IPS DF 6.9 (cell line): ENCODE data around the gene KRTAP5-5.
"Not testable (repeated sequence)": the region's sequence is repeated elsewhere in the genome, so short reads cannot be mapped to it uniquely, and the experiment has no call there.

Experiments used
- DNase-seq: peaks from one replicate; pipeline ENCODE4 v3.0.0-alpha.2; 2013; ENCODE audit warnings: low read depth, low spot score
- H3K27ac ChIP-seq: one replicate; pipeline ENCODE4 v1.5.1; 2013; ENCODE audit warnings: low read length, control low read depth
- H3K27me3 ChIP-seq: 2 replicates; pipeline ENCODE4 v1.6.1; 2013; ENCODE audit warnings: mild to moderate bottlenecking, low read length; ENCODE audit not compliant: control insufficient read depth, insufficient read depth
- H3K36me3 ChIP-seq: 2 replicates; pipeline ENCODE4 v1.6.1; 2013; ENCODE audit warnings: low read length; ENCODE audit not compliant: control insufficient read depth, insufficient read depth
- H3K4me1 ChIP-seq: 2 replicates; pipeline ENCODE4 v1.6.1; 2013; ENCODE audit warnings: low read length; ENCODE audit not compliant: control insufficient read depth, insufficient read depth
- H3K4me3 ChIP-seq: 2 replicates; pipeline ENCODE4 v1.5.1; 2013; ENCODE audit warnings: mild to moderate bottlenecking, low read length
- H3K9me3 ChIP-seq: 2 replicates; pipeline ENCODE4 v1.6.1; 2013; ENCODE audit warnings: low read length, inconsistent platforms; ENCODE audit not compliant: control insufficient read depth, insufficient read depth
- WGBS: extraction: QIAGEN DNeasy Blood & Tissue Kit; methylation state at CpG from one replicate; pipeline ENCODE4 v1.1.7; 2013; ENCODE audit warnings: mixed read lengths, missing lambda C conversion rate; ENCODE audit not compliant: insufficient read length, insufficient coverage; 5-methylcytosine and 5-hydroxymethylcytosine counted together

Gene KRTAP5-5

DNA sequence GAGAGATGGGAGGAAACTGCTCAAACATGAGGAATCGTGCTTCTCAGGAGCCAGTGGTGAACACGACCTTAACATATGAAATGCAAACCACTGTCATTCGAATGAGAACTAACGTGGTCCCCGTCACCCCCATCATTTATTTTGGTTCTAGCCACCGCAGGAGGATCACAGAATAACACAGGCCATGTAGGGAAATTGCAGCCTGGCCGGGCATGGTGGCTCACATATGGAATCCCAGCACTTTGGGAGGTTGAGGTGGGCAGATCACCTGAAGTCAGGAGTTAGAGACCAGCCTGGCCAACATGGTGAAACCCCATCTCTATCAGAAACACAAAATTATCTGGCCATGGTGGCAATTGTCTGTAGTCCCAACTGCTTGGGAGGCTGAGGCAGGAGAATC is 27.1 kb downstream of the KRTAP5-5 start:
- no peak overlapping the region for H3K27ac ChIP-seq
- H3K36me3 ChIP-seq = no peaks in the 10 kb centered on the region
- H3K4me3 ChIP-seq = no peak overlapping the region
- no peaks in the 10 kb centered on the region; the same call in 1 of the 2 replicates for H3K4me1 ChIP-seq
- H3K27me3 ChIP-seq = no peaks in the 10 kb centered on the region
- no peak for DNase-seq
- H3K9me3 ChIP-seq = no peaks in the 10 kb centered on the region
- no CpG with 5 or more reads among the region's 7 CpGs for WGBS

DNA sequence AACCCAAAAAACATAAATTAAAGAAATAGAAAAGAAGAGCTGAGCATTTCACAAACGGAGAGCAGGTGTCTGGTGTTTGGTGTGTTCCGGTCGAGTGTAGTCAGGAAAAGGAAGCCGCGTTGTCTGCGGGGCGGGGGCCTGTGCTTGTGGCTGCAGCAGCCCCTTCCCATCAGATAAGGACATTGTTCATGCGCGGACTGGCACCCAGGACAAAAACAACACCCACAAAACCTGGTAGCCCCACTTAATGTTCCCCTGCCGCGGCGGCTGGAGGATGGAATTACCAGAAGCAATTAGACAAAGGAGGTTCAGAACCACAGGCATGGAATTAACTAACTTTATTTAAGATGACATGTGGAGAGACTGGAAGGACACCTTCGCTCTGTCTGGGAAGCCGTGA is 29.9 kb downstream of the KRTAP5-5 start:
- Histone ChIP-seq H3K4me1 (no peaks in the 10 kb centered on the region; the same call in 1 of the 2 replicates), H3K27me3 (no peaks in the 10 kb centered on the region), H3K36me3 (no peaks in the 10 kb centered on the region), H3K4me3 (no peak overlapping the region), H3K27ac (no peak overlapping the region), H3K9me3 (no peaks in the 10 kb centered on the region)
- DNase-seq = no peak
- WGBS = no CpG with 5 or more reads among the region's 14 CpGs

DNA sequence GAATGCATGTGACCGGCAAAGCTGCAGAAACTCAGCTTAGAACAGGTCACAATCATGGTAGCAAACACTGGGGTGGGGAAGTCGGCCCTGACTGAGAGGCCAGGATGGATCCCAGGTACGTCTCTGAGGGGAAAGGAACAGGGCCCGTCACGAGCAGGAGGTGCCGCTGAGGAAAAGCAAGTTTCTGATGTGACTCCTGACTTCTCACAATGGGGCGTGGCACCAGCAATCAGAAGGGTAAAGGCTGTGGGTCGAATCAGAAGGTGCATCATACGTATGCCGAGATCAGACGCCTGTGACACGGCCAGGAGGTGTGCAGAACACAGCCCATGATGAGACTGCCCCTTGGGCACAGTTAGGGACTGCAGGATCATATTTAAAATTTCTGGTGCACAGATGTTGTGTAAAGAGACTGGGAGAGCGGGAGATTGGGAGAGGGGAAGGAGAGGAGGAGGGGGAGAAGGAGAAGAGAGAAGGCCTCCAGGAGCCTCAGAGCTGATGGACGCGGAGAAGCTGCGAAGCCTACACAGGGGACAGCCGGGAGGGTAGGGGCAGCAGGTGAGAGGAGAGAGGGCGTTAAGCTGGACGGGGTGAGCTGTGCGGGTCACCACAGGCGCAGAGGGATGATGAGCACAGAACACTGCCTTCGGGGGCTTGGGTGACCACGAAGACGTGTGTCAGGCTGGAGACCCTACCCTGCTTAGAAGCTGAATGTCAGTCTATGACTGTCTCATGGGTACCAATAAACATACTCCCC is 30.7 kb downstream of the KRTAP5-5 start:
- H3K27me3 ChIP-seq = no peaks in the 10 kb centered on the region
- H3K4me1 ChIP-seq = no peaks in the 10 kb centered on the region; the same call in 1 of the 2 replicates
- WGBS = no CpG with 5 or more reads among the region's 24 CpGs
- no peaks in the 10 kb centered on the region for H3K36me3 ChIP-seq
- DNase-seq = no peak
- no peak overlapping the region for H3K4me3 ChIP-seq
- H3K27ac ChIP-seq = no peak overlapping the region
- no peaks in the 10 kb centered on the region for H3K9me3 ChIP-seq

DNA sequence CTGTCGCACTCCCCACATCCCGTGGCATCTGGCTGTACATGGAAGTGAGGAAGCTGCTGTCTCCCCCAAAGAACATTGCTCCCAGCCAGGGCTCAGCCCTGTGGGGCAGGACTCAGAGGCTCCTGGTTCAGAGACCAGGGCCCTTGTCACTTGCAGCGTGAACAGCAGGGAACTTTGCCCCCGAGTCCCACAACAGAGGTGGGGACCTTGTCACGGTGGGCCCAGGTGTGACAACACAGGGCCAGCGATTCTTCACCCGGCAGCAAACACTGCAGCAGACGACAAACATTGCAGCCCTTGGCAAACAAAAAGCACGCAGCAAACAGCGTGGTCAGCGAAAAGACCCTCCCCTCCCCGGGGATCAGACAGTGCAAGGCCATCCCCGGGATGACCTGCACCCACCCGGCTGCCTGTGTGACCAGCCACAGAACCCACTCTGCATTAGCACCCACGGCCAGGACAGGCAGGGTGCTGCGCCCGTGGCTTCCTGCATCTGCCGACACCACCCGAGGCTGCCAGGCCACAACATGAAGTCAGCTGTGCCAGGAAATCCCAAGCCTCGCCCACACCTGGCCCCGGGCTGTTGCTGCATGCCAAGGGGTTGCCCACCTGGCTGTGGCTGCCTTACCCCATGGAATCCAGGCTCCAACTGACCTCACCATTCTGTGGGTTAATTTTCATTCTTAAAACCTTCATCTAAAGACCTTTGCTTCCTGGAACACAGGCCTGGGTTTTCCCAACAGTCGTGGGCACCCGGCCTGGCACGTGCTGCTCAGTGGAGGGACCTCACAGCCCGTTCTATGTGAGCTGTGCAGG is 32.1 kb downstream of the KRTAP5-5 start:
- DNase-seq, H3K4me1 ChIP-seq, H3K27me3 ChIP-seq, H3K36me3 ChIP-seq, H3K9me3 ChIP-seq, H3K27ac ChIP-seq, H3K4me3 ChIP-seq: not testable (repeated sequence)
- no CpG with 5 or more reads among the region's 25 CpGs for WGBS

DNA sequence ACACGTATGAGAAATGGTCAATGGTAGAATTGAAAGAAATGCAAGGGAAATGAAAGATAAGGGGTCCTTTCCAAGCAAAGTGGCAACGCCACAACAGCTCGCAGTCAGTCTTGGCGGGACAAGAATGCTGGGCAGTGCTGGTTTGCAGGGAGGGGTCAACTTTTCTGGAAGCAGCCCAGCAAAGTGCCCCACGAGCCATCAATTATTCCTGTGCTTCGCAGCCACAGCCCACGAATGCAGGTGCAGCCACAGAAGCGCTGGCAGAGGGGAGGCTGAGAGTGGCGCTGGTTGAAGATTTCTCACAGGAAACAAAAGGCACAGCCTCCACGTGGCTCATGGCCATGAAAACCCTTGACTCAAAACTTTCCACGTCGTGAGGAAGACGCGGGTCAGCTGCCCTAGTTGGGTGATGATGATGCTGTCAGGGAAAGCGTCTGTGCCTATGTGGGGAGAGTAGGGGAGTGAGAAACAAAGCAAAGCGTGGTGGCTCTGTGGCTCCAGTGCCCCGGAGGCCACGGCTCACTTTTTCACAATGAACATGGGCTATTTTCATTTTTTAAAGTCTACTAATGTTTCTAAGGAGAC is 33.2 kb downstream of the KRTAP5-5 start:
- H3K9me3 ChIP-seq, H3K4me1 ChIP-seq, H3K27me3 ChIP-seq, H3K4me3 ChIP-seq, DNase-seq, H3K27ac ChIP-seq, H3K36me3 ChIP-seq: not testable (repeated sequence)
- WGBS = no CpG with 5 or more reads among the region's 18 CpGs

DNA sequence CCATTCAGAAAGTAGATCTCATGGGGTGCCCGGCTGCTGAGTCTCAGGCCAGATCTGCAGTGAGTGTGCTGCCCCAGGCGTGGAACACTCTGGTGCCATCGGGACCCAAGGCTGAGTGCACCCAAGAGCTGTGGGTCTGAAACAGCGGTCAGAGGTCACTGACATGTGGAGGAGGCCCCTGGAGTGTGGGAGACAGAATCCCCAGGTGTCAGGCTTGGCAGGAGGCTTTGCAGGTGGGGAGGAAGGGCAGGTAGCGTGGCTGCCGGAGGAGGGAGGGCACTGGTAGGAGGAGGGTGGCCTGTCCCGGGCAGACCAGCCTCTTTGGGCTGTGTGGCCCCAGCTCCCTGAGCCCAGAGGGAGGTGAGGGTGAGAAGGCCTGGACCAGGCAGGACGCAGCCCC is 35.7 kb downstream of the KRTAP5-5 start:
- WGBS = no CpG with 5 or more reads among the region's 8 CpGs

DNA sequence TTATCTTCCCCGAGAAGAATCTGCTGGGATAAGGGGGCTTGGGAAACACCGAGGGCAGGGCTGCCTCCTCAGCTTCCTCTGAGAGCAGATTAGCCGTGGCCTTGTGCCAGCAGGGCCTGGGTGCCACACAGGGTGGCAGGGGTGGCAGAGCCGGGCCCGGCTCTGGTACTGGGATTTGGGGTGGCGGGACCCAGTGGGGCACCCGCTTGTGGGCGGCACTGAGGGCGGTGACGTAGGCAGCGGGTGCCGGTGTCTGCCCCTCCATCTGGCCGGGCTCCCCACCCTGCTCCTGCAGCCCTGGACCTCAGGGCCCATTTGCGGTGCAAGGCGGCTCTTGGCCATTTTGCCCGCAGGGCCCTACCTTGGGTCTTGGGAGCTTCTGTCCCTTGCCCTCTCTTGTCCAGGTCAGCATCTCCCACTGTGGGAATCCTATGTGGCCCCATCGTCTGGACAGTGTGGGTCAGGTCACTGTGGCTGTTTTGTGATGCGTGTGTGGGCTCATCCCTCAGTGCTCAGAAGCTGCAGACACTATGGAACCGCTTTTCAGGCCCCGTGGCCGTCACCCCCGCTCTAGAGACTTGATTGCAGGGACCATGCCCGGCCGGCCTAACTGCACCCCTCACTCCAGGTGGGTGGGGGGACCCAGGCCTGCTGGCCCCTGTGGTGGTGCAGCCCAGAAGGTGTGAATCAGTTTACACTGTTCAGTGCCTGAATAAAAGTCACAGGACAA is 37.7 kb downstream of the KRTAP5-5 start:
- Histone ChIP-seq H3K9me3 (no peaks in the 10 kb centered on the region), H3K27me3 (no peaks in the 10 kb centered on the region), H3K4me3 (no peak overlapping the region), H3K4me1 (no peaks in the 10 kb centered on the region), H3K36me3 (no peaks in the 10 kb centered on the region), H3K27ac (no peak overlapping the region)
- DNase-seq = no peak
- WGBS = no CpG with 5 or more reads among the region's 24 CpGs

More for the DNA sequence above, 35.7 kb downstream of the KRTAP5-5 start:
- Histone ChIP-seq H3K9me3 (no peaks in the 10 kb centered on the region), H3K4me1 (no peaks in the 10 kb centered on the region), H3K36me3 (no peaks in the 10 kb centered on the region), H3K27me3 (no peaks in the 10 kb centered on the region), H3K4me3 (no peak overlapping the region), H3K27ac (no peak overlapping the region)
- no peak for DNase-seq

DNA sequence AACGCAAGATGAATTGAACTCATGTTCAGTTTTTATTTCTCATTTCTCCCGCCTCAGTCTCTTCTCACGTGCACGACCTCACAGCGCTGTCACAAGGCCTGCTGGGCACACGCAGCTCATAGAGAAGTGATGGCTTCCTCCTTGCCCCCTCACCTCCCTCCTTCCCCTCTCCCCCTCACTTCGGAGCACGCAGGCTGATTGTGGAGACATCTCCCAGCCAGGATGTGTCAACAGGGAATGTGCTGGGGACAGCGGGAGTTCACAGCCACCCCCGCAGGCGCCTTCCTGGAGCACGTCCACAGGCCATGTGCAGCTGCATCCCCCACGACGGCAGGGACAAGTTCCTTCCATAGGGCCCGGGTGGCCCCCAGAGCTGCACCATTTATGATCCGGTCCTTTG is 38.3 kb downstream of the KRTAP5-5 start:
- Histone ChIP-seq H3K27ac (no peak overlapping the region), H3K9me3 (no peaks in the 10 kb centered on the region), H3K36me3 (no peaks in the 10 kb centered on the region), H3K4me3 (no peak overlapping the region), H3K4me1 (no peaks in the 10 kb centered on the region), H3K27me3 (no peaks in the 10 kb centered on the region)
- no peak for DNase-seq
- no CpG with 5 or more reads among the region's 16 CpGs for WGBS

DNA sequence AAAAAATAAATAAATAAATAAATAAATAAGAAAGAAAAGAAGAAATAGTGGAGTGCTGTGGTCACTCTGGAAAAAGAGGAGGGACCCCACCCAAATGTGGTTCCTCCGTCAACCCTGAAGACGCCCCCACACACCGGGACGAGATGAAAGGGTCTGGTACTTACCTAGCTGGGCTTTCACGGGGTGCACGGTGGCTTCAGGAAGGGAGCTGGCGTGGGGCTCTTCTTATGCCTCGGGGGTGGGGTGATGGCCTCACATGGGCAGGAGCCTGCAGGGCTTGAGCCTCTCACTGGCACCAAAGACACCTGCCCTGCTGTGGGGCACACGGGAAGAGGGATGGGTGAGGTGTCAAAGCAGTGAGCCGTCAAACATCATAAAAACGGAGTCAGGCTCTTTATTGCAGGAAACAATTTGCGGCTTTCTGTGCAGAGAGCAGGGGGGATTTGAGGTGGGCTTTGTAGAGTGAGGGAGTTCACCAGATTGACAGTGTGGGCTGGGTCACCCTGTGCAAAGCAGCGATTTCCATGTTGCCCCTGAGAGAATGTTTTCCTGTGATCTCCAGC is 39.4 kb downstream of the KRTAP5-5 start:
- Histone ChIP-seq H3K4me1 (no peaks in the 10 kb centered on the region), H3K27ac (no peak overlapping the region), H3K9me3 (no peaks in the 10 kb centered on the region), H3K4me3 (no peak overlapping the region), H3K36me3 (no peaks in the 10 kb centered on the region), H3K27me3 (no peaks in the 10 kb centered on the region)
- no CpG with 5 or more reads among the region's 13 CpGs for WGBS
- DNase-seq = no peak
